ENCODE measurements around the gene DLGAP4. TPM values are rescaled to one million over a fixed set of nuclear protein-coding genes. Genes with fewer than 3 reads are reported as not detected.

DLGAP4 gene
- total RNA-seq, 1 experiment from 2014 or later: 18.3 TPM

DNA sequence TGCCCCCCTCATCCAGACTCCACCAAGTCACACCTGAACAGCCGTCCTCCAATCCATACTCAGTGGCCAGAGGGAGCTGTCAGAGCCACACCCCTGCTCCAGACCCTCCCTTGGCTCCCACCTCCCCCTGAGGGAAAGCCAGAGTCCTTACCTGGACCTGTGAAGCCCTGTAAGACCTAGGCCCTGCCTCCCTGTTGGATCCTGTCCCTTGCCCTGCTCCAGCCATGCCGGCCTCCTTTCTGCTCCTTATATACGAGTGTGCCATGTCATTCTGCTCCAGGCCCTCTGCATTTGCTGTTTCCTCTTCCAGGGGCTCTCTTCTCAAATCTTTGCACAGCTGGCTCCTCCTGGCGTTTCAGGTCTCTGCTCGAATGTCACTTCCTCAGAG is 134.9 kb downstream of the DLGAP4 start:
- no peak for DNase-seq (ENCODE audit: low read depth)

DNA sequence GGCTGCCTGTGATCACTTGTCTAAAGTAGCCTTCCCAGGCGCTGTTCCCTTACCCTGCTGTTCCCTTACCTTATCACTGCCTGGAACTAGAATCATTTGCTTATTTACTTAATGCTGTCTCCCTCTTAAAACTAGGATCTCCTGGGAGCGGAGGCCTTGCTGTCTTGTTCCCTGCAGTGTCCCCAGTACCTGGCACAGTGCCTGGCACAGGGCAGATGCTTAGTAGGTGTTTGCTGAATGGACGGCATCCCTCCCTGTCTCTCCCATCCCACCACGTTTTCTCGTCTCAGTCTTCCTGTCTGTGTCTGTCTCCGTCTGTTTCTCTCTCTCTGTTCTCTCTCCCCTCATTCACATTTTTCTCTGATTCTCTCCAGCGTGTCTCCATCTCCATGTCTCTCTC is 135.3 kb downstream of the DLGAP4 start:
- no peak for DNase-seq (ENCODE audit: low read depth)

DNA sequence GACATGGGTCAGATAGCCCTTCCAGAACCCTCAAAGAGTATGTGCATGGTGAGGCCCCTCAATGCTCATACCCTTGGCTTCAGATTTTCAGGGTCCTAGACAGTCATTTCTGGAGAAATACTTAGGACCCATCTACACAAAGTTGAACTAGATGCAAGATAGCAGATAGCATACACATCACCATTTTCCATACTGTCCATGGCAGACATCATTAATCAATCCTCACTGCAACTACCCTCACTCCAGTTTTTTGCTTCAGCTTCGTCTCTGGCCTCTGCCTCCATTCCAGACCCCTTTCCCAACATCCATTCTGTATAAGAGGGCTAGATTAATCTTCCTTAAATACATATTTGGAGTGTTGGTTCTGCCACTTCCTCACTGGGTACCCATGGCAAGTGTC is 139.7 kb downstream of the DLGAP4 start:
- no peak for DNase-seq (ENCODE audit: low read depth)

DNA sequence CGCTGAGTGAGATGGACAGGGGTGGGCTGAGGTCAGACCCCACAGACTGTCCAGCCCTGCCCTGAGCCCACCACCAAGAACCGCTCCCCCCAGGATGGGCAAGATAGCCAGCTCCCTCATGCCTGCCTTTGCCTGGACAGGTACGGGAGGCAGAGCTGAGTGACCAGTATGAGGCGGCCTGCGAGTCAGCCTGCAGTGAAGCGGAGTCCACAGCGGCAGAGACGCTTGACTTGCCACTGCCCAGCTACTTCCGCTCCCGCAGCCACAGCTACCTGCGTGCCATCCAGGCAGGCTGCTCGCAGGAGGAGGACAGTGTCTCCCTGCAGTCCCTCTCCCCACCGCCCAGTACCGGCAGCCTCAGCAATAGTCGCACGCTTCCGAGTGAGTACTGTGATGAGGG is 140.4 kb downstream of the DLGAP4 start:
- DNase-seq (ENCODE audit: low read depth): no peak

DNA sequence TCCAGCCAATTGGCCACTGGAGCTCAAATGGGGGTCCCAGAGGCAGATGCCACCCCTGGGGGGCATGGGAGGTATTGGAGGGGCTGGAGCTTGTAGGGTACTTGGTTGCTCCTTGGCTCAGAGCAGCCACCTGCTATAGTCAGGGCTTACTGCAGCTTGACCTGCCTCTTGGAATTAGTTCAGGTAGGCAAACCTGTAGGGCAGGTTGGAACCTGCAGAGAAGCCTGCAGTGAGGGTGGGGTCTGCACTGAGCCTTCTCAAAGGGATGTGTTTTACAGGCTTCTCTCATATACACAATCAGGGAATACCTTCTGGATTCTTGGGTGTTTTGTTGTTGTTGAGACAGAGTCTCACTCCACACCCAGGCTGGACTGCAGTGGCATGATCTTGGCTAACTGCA is 141.0 kb downstream of the DLGAP4 start:
- DNase-seq (ENCODE audit: low read depth): no peak

DNA sequence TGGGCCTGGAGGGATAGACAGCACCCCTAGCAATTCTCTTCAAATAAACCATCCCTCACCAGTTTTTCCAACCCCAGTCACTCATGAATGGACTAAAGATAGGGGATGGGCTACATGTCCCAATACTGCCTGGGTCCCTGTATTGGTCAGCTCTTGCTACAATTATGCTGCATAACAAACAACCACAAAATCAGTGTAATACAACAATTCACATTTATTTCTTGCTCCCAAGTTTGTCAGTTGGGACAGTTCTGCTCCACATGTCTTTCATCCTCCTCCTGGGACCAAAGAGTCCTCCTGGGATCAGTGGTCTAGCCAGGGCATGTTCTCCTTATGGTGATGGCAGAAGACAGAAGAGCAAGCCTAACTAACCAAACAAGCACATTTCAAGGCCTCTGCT is 143.5 kb downstream of the DLGAP4 start:
- no peak for DNase-seq (ENCODE audit: low read depth)

DNA sequence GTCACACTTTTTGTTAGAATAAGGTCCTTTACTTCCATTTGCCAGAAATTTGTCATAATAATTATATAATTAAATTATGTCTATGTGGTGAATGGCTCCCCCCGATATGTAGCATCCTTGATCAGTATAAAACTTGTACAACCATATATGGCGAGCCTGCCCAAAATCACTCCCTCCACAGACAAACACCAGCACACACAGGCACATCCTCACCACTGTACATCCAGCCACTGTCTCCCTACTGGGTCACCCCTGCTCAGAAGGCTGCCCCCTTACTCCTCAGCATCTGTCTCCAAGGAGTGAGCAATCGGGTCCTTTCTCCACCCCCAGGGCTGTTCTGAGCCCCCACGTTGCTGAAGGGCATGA is 148.2 kb downstream of the DLGAP4 start:
- DNase-seq (ENCODE audit: low read depth): no peak

DNA sequence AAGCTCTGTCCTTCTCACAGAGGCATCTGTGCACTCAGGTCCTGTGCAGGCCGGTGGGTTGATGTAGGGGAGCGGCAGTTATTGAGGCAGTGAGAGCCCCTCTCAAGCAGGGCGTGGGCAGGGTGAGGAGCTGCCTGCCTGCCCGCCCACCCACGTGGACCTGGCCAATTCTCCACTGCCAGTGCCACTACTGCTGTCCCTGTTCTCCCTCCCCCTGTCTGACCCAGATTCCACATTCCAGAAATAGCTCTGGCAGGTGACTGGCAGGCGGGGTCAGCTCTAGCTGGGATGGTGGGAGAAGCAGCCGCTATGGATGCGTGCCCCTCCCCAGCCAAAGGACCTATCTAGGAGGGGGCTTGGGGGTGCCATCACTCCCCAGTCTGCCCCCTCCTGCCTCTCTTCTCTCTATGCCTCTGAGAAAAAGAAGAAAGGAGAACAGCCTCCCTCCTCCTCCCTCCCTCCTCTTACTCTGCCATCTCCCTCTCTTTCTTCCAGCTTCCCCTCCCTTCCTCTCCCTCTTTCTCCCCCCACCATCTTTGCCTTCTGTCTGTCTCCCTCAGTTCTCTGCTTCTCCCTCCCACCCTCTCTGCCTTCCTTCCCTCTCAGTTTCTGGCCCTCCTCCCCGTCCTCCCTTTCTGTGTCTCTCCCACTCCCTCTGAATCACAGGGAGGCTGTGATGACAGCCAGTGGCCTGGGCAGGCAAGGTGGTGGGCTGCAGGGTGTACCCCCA is 148.7 kb downstream of the DLGAP4 start:
- no peak for DNase-seq (ENCODE audit: low read depth)

DNA sequence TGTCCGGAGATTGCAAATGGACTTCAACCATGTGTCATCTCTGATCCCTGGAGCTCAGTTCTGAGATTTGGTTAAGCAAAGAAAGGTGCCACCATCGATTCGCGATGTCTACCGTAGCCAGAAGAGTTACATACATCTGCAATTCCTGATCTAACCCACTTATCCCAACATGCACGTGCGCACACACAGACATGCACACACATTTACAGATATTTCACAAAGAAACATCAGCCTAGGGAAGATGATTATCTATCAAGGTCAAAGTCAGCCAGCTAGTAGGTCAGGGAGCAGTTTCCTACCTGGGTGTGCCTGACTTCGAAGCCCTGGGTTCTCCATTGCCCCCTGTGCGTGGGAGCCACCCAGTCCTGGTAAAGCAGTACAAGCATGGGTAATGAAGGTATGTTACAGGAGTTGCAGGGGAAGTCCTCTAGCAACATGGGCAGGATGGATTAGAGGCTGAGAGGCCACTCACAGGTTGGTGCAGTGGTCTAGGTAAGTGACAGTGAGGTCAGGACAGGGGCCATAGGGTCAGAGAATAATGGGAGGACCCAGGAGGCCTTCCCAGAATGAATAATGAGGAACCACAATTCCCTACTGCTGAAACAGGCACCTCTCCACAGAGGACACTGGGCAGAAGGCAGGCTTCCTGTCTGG is 150.0 kb downstream of the DLGAP4 start:
- DNase-seq (ENCODE audit: low read depth): no peak

DNA sequence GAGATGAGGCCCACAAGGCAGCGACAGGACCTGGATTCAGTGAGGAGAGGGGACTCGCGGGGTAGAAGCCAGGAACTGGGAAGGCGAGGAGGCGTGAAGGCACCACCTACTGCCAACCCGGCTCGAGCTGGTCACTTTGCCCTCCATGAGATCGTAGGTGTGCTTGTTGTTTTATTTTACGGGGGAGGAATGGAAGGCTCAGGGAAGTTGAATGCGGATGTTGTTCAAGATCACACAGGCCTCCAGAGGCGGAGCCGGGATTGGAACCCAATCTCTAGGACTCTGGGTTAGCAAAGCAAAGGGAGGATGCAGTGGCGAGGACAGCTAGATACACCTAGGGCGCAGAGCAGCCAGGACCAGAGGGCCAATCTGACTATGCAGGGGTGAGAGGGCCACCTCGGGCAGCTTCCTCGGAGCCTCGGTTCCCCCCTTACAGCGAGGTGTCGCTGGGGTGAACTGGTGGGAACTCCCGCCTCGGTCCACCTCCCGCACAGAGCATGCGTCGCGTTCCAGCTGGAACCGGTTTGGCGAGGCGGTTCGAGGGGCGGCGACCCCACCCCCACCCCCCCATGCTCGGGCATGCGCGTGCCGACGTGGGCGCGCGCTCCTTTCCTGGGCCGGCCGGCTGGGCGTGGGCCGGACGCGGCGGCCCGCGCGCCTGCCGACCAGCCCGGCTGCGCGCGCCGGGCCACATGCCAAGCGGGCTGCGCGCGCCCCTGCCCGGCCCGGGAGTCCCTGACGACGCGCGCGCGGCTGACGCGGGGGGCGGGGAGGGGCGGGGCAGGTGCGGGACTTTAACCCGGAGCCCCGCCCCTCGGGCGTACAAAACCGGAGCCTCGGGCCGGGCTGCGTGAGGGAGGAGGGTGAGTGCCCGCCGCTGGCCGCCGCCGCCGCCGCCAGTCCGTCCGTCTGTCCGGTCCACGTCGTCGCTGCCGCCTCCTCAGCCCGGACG is 154.8 kb downstream of the DLGAP4 start:
- peak; percentile 90 for DNase-seq (ENCODE audit: low read depth)

DNA sequence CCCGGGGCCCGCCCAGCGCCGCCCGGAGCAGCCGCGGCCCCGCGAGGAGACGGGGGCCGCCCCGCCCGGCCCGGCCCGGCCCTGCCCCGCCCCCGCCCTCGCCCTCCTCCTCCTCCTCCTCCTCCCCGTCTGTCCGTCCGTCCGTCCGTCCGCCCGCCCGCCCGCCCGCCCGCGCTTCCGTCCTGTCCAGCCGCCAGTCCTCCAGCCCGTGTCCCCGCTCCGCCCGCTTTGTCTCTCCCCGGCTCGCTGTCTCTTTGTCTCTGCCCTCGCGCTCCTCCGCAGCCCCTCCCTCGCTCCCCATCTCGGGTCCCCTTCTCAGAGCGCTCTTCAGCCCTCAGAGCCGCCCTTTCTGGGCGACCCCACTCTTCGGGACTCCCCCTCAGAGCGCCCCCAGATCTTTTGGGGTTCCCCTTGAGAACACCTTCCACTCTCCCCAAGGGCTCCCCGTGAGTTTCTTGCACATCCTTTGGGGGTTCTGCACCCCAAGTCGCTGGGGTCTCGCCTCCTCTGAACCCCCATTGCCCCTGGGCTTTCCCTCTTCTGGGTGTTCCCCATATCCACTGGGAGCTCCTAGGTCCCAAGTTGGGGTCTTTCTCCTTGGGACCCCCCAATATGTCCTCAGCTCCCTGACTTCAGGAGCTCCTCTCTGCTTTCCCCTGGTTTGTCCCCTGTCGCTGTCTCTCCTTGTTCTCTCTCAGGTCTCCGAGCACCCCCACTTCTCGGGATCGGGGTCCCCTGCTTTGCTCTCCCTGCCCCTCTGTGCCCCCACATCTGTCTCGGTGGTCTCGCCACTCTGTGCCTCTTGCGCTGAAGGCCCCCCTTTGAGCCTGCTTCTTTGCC is 155.7 kb downstream of the DLGAP4 start:
- peak; percentile 62 for DNase-seq (ENCODE audit: low read depth)

DNA sequence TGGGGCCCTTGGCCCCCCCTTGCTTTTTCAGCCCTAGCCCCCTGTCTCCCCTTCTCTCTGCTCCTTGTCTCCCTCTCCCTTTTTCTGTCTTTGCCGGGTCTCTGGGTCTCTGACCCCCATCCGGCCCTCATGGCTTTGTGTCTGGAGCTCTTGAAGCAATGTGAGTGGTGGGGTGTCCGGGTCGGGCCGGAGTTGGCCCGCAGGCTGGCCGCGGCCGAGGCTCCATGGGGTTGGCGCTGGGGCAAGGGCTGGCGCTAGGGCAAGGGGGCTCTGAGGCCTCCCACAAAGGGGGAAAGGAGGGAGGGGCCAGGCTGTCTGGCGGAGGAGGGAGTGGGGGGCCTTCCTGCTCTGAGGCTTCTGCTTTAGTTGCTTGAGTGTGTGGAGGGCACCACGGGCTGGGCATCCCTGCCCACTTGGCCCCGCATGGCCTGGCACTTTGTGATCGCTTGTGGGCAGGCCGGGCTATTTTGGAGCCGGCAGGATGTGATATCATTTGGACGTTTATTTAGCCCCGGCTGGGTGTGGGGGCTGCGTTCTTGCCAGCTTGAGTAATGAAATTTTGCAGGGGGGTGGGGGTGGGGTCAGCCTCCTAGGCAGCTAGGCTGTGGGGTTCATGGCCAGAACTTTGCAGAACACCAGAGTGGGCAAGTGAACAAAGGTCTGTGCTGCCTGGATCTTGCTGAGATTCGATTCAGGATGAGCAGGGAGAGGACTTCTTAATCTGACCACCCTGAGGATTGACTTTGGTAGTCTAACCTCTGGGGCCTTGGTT is 156.5 kb downstream of the DLGAP4 start:
- peak; percentile 69 for DNase-seq (ENCODE audit: low read depth)

DNA sequence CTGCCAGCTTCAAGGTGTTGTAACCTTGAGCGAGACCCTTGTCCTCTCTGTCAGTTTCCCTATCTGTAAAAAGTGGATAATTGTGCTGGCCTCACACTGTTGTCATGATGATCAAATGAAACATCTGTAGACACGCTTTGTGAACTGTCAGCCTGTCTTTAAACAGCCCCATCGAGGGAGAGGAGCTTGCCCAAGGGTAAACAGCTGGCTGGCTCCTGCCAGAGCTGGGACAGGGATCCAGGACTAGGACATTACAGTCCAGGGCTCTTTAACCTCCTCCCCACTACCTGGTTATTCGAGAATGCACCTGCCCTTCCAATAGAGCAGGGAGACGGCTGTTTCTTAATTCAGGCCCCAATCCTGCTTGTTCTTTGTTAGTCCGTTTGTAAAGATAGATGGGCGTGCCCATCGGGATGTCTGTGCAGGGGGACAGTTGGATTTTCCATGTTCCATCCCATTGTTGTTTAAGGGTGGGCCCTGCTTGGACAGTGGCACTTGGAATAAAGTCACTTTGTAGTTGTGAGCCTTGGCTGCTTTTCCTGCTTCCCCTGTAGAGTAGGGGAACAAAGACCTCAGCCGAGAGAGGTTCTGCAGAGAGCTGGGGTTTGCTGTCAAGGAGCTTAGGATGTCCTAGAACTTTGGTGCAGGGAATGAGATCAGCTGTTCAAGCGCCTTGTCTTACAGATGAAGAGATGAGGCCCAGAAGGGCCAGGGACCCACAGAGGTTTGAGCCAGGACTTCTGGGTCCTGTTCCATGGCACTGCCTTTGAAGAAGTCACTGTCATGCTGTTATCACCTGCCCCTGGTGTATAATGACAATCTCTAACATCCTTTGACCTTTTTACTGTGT is 157.3 kb downstream of the DLGAP4 start:
- peak; percentile 33 for DNase-seq (ENCODE audit: low read depth)

DNA sequence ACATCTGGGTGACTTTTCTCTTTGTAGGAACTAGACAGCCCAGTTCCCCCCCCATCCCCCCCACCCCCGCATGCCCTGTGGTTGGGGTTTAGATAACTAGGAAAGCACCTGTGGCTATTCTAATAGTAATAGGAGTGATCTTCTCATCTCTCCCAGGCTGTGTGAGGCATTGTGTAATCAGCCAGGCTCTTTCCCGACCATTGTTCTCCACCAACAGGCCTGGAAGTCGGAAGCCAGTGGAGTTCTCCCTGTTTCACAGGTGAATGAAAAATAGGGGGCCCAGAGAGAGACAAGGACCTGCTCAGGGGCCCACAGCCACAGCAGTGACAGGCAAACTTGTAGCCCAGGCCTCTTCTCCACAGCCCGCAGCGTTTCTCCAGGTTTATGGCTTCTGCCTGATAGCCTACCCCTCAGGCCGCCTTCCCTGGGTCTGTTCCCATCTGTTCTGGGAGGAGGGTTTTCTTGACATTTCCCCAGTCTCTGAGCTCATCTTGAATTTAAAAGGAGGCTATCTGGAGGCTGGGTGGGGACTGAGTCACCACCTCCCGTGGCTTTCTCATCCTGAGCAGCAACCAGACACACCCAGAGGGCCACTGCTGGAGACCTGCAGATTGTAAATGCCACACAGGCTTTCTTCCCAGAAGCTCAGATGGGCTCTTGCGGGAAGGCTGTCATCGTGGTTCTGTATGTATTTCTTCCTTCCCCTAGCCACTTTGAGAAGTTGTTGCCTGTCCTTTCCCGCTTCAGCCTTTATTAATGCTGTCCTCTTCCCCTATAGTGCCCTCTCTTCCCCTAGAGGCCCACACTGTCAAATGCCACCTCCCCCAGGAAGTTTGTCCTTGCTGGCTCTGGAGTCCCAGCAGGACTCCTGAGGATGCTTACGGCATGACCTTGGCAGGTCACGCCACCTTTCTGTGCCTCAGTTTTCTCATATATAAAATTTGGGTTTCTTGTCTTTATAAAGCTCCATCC is 159.3 kb downstream of the DLGAP4 start:
- peak; percentile 98 for DNase-seq (ENCODE audit: low read depth)

DNA sequence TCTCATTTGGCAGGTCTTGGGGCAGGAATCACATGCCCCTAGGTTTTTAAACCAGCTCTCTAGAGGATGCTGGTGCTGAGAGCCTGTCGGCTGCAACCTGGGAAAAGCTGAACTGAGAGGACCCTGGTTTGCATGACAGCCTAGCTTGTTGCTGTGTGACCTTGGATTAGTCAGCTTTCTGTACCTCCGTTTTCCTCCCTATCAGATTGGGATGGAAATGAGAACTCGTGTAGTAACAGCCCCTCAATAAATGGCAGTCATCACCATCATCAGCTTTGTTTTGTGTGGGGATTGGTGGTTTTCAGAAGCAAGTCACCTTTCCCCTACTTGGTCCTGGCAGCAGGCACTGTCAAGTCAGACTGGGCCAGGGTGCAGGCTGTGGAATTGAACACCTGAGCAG is 159.9 kb downstream of the DLGAP4 start:
- DNase-seq (ENCODE audit: low read depth): no peak

DNA sequence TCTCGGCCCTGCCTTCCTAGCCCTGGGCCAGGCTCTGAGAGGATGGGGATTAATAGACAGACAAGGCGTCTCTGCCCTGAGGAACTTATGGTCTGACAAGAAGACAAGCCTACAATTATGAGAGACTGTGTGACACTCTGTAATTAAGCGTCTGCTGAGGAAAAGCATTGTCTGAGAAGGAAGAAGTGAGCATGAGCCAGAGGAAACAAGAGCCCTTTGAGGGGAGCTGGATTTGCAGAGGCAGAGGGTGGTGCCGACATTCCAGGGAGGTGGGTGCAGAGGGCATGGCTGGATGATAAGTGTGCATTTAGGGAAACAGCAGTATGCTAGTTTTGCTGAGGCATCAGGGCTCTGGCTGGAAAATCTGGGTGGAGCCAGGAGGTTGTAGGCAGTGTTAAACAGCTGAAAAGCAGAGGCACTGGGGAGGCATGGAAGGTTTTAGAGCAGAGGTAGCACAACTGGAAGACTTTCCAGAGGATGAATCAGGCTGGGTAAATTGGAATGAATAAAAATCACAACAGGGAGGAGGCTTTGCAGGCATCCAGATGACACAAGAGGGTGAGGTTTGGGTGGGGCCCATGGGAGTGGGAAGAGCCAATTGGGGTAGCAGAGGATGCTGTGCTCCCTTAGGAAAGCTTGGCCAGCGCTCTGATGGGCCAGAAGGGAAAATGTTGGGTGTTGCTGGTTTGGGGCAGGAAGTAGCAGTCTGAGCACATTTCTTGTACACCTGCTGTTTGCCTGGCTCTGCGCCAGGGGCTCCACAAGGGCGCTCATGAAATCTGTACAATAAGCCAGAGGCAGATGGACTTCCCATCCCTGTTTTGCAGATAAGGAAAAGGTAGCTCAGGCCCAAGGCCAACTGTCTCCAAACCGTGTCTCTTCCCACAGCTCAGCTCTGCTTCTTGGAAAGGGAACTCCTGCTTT is 161.2 kb downstream of the DLGAP4 start:
- DNase-seq (ENCODE audit: low read depth): peak; percentile 63

DNA sequence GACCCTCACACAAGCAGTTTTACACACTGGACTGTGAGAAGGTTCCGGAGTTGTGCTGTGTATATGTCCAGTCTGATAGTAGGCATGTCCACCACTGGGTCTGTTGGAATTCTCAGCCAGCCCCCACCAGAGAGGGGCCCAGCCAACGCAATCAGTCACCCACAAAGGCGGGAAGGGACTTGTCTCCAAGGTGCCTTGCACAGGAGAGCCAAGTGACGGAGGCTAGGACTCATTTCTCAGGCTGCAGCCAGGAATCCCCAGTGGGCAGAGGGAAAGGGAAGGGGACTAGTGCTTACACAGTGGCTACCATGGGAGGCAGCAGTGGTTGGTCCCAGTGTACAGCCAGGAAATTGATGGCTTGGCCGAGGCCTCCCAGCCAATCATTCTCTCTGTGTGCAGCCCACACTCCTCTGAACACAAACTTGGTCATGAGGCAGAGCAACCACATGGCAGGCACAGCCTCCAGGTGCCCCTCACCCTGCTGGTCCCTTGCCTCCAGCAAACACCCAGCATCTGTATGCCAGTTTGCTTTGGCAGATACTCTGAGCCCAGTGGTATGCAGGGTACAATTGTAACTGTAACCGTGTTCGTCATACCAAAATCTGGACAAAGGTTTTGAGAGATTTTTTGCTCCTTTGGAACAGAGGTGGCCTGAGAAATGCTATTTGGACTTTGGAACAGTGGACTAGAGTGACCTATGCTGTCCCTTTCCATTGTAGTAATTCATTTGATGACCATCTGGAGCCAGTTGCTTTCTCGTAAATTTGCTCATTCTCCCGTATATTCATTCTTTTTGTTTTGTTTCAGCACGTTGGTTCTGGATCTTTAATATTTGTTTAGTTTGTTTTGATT is 162.2 kb downstream of the DLGAP4 start:
- DNase-seq (ENCODE audit: low read depth): no peak
